Mucosa of rectum (tissue), 2 donors: ENCODE data around the gene AGER.
"Not testable (repeated sequence)": the region's sequence is repeated elsewhere in the genome, so short reads cannot be mapped to it uniquely, and the experiment has no call there.

Experiments
- H3K27ac ChIP-seq, 2 donors: one replicate each; pipeline ENCODE4 v1.7.0; 2013; ENCODE audit warnings: inconsistent platforms in 2 of 2, low read depth in 2 of 2, low read length in 2 of 2
- H3K27me3 ChIP-seq, 2 donors: one replicate each; pipeline ENCODE4 v1.7.0; 2013; ENCODE audit warnings: low read length in 2 of 2; ENCODE audit not compliant: control insufficient read depth in 2 of 2, insufficient read depth in 2 of 2
- H3K36me3 ChIP-seq, 2 donors: one replicate each; pipeline ENCODE4 v1.7.0; 2013; ENCODE audit warnings: low read length in 2 of 2; ENCODE audit not compliant: control insufficient read depth in 2 of 2, insufficient read depth in 2 of 2
- H3K4me1 ChIP-seq, 2 donors: one replicate each; pipeline ENCODE4 v1.7.0; 2013; ENCODE audit warnings: low read length in 2 of 2, mild to moderate bottlenecking in 1 of 2; ENCODE audit not compliant: control insufficient read depth in 2 of 2, insufficient read depth in 2 of 2
- H3K4me3 ChIP-seq, 2 donors: one replicate each; pipeline ENCODE4 v1.7.0; 2013; ENCODE audit warnings: low read length in 2 of 2
- H3K9ac ChIP-seq, 2 donors: one replicate each; pipeline ENCODE4 v1.7.0; 2013; ENCODE audit warnings: low read length in 2 of 2, low read depth in 1 of 2, mild to moderate bottlenecking in 1 of 2
- H3K9me3 ChIP-seq, 2 donors: one replicate each; pipeline ENCODE4 v1.7.0; 2013; ENCODE audit warnings: low read length in 2 of 2; ENCODE audit not compliant: control insufficient read depth in 2 of 2
- donor health status: healthy.
- donor health status: Normal muscosa, but diverticular disease.

AGER gene

GRCh38 chr6:32192608-32193039, 8.6 kb upstream of the AGER start, which contains the start of gene GPSM3:
Gene GPSM3, minus strand, starts transcription at chr6:32192643. Its CDS starts 130 bp downstream, at chr6:32192513.
- peak within 1 kb of the TSS; percentile 91 to 95 for H3K27ac ChIP-seq
- peaks cover 0 to 2% of the 10 kb centered on the region in 2 donors for H3K36me3 ChIP-seq
- no peaks in the 10 kb centered on the region for H3K9me3 ChIP-seq
- H3K4me1 ChIP-seq, result peaks cover 44 to 49% of the 10 kb centered on the region in 2 donors
- H3K27me3 ChIP-seq, result no peaks in the 10 kb centered on the region
- H3K4me3 ChIP-seq, result peak within 1 kb of the TSS; percentile 86 to 87
- peak within 1 kb of the TSS; percentile 87 to 96 for H3K9ac ChIP-seq

GRCh38 chr6:32191696-32192607, 7.9 kb upstream of the AGER start:
- H3K27ac ChIP-seq, result peak overlapping the region; percentile 91 to 95
- peak overlapping the region; percentile 86 to 87 for H3K4me3 ChIP-seq
- no peaks in the 10 kb centered on the region for H3K27me3 ChIP-seq
- peaks cover 0 to 8% of the 10 kb centered on the region in 2 donors for H3K36me3 ChIP-seq
- H3K9ac ChIP-seq, result peak overlapping the region; percentile 87 to 96
- H3K4me1 ChIP-seq, result peaks cover 46 to 47% of the 10 kb centered on the region in 2 donors
- no peaks in the 10 kb centered on the region for H3K9me3 ChIP-seq

GRCh38 chr6:32190911-32191677, 7.0 kb upstream of the AGER start:
- Histone ChIP-seq H3K9ac (peak overlapping the region; percentile 87 to 96), H3K4me3 (peak overlapping the region; percentile 86 to 87), H3K27ac (peak overlapping the region; percentile 91 to 95), H3K27me3 (no peaks in the 10 kb centered on the region), H3K9me3 (no peaks in the 10 kb centered on the region), H3K4me1 (peaks cover 41 to 44% of the 10 kb centered on the region in 2 donors), H3K36me3 (peaks cover 3 to 16% of the 10 kb centered on the region in 2 donors)

- peaks cover 41 to 44% of the 10 kb centered on the region in 2 donors for H3K4me1 ChIP-seq
Observed at GRCh38 chr6:32190054-32190851, 6.2 kb upstream of the AGER start, which contains the start of gene PBX2. Gene PBX2, minus strand, starts transcription at chr6:32190202. Its CDS starts 287 bp downstream, at chr6:32189915.

GRCh38 chr6:32189742-32190053, 5.6 kb upstream of the AGER start:
- H3K4me3 ChIP-seq, result peak overlapping the region; percentile 76 to 87
- H3K9ac ChIP-seq, result peak overlapping the region; percentile 76 to 81
- no peaks in the 10 kb centered on the region for H3K27me3 ChIP-seq
- no peaks in the 10 kb centered on the region for H3K9me3 ChIP-seq
- peaks cover 35 to 38% of the 10 kb centered on the region in 2 donors for H3K4me1 ChIP-seq
- peaks cover 3 to 16% of the 10 kb centered on the region in 2 donors for H3K36me3 ChIP-seq
- peak overlapping the region; percentile 91 to 95 for H3K27ac ChIP-seq

More at GRCh38 chr6:32190054-32190851, 6.2 kb upstream of the AGER start, which contains the start of gene PBX2:
- Histone ChIP-seq H3K36me3 (peaks cover 3 to 16% of the 10 kb centered on the region in 2 donors), H3K4me3 (peak within 1 kb of the TSS; percentile 86 to 87), H3K9me3 (no peaks in the 10 kb centered on the region), H3K27me3 (no peaks in the 10 kb centered on the region), H3K9ac (peak within 1 kb of the TSS; percentile 91 to 96), H3K27ac (peak within 1 kb of the TSS; percentile 91 to 95)

- Histone ChIP-seq H3K36me3 (peaks cover 3 to 17% of the 10 kb centered on the region in 2 donors), H3K4me1 (peaks cover 35 to 36% of the 10 kb centered on the region in 2 donors), H3K9ac (peak overlapping the region; percentile 76 to 81), H3K9me3 (no peaks in the 10 kb centered on the region), H3K27me3 (no peaks in the 10 kb centered on the region), H3K27ac (peak overlapping the region; percentile 91 to 95), H3K4me3 (peak overlapping the region; percentile 76 to 87)
Observed at GRCh38 chr6:32189069-32189741, 5.2 kb upstream of the AGER start.

- peaks cover 35 to 36% of the 10 kb centered on the region in 2 donors for H3K4me1 ChIP-seq
- peak overlapping the region; percentile 91 to 95 for H3K27ac ChIP-seq
- H3K27me3 ChIP-seq, result no peaks in the 10 kb centered on the region
- no peaks in the 10 kb centered on the region for H3K9me3 ChIP-seq
- peaks cover 5 to 24% of the 10 kb centered on the region in 2 donors for H3K36me3 ChIP-seq
- peak overlapping the region; percentile 76 to 87 for H3K4me3 ChIP-seq
- peak overlapping the region; percentile 76 to 81 for H3K9ac ChIP-seq
Observed at GRCh38 chr6:32188381-32189068, 4.5 kb upstream of the AGER start.

- not testable (repeated sequence) for H3K9ac ChIP-seq, H3K4me3 ChIP-seq, H3K27me3 ChIP-seq, H3K9me3 ChIP-seq
- Histone ChIP-seq H3K27ac (peak overlapping the region in 1 of 2 donors; percentile 95), H3K36me3 (peaks cover 12 to 27% of the 10 kb centered on the region in 2 donors), H3K4me1 (peaks cover 33% of the 10 kb centered on the region in 2 donors)
Observed at GRCh38 chr6:32187725-32188380, 3.8 kb upstream of the AGER start.
